MM.1S (cell line): ENCODE results near the gene CSF3R.

ENCODE experiments used
- DNase-seq: peaks from one replicate; pipeline ENCODE4 v3.0.0-alpha.2; 2015
- H2AFZ ChIP-seq: fragments of 300-600 bp; sonication (generic); 2 replicates; pipeline ENCODE4 v1.6.0; 2016; ENCODE audit warnings: antibody characterized with exemption, low read length
- H3F3A ChIP-seq: fragments of 300-600 bp; sonication (generic); 2 replicates; pipeline ENCODE4 v1.6.1; 2016; ENCODE audit warnings: mild to moderate bottlenecking, antibody characterized with exemption, low read length, moderate library complexity, mixed read lengths; ENCODE audit not compliant: insufficient read depth
- H3K27ac ChIP-seq: fragments of 300-600 bp; sonication (generic); 2 replicates; pipeline ENCODE4 v1.5.1; 2016; ENCODE audit warnings: mild to moderate bottlenecking, low read length
- H3K27me3 ChIP-seq: fragments of 300-600 bp; sonication (generic); replicated peaks from 2 replicates; pipeline ENCODE4 v1.6.0; 2016; ENCODE audit warnings: low read length; ENCODE audit not compliant: insufficient read depth
- H3K36me3 ChIP-seq: fragments of 300-600 bp; sonication (generic); replicated peaks from 2 replicates; pipeline ENCODE4 v1.6.1; 2016; ENCODE audit warnings: mild to moderate bottlenecking, low read length, mixed read lengths; ENCODE audit not compliant: insufficient read depth
- H3K4me1 ChIP-seq: fragments of 300-600 bp; sonication (generic); 2 replicates; pipeline ENCODE4 v1.6.1; 2016; ENCODE audit warnings: low read length, mixed read lengths
- H3K4me2 ChIP-seq: fragments of 300-600 bp; sonication (generic); 2 replicates; pipeline ENCODE4 v1.6.0; 2016; ENCODE audit warnings: low read depth, low read length
- H3K4me3 ChIP-seq: fragments of 300-600 bp; sonication (generic); 2 replicates; pipeline ENCODE4 v1.5.1; 2016; ENCODE audit warnings: low read length, mixed read lengths
- H3K79me2 ChIP-seq: fragments of 300-600 bp; sonication (generic); 2 replicates; pipeline ENCODE4 v1.6.1; 2016; ENCODE audit warnings: mixed run types, low read length, mixed read lengths
- H3K9ac ChIP-seq: fragments of 300-600 bp; sonication (generic); 2 replicates; pipeline ENCODE4 v1.6.1; 2016; ENCODE audit warnings: low read length, mixed read lengths
- H3K9me2 ChIP-seq: fragments of 300-600 bp; sonication (generic); replicated peaks from 2 replicates; pipeline ENCODE4 v1.6.1; 2016; ENCODE audit warnings: mild to moderate bottlenecking, low read length, mixed read lengths; ENCODE audit not compliant: insufficient read depth
- H3K9me3 ChIP-seq: fragments of 300-600 bp; sonication (generic); replicated peaks from 2 replicates; pipeline ENCODE4 v1.6.1; 2016; ENCODE audit warnings: mild to moderate bottlenecking, low read length, mixed read lengths; ENCODE audit not compliant: insufficient read depth
- H4K20me1 ChIP-seq: fragments of 300-600 bp; sonication (generic); 2 replicates; pipeline ENCODE4 v1.6.1; 2016; ENCODE audit warnings: mild to moderate bottlenecking, low read length, moderate library complexity, mixed read lengths; ENCODE audit not compliant: insufficient read depth
- CTCF ChIP-seq: fragments of 300-600 bp; sonication (generic); IDR thresholded peaks from 2 replicates; pipeline ENCODE4 v1.5.1; 2016; ENCODE audit warnings: antibody characterized with exemption, low read length, mixed read lengths
- EZH2 ChIP-seq: fragments of 300-600 bp; sonication (generic); optimal IDR thresholded peaks from 2 replicates; pipeline ENCODE3; 2017; ENCODE audit warnings: low read depth, mild to moderate bottlenecking, antibody characterized with exemption, low read length, mixed read lengths
- EZH2phosphoT487 ChIP-seq: fragments of 300-600 bp; sonication (generic); IDR thresholded peaks from 2 replicates; pipeline ENCODE4 v1.6.1; 2018; ENCODE audit warnings: antibody characterized with exemption, low read length

CSF3R gene

GRCh38 chr1:36482724-36483388 is at the start of gene CSF3R:
CSF3R (minus strand) TSS chr1:36482913; CDS start chr1:36479496, 3,417 bp downstream.
- TF ChIP-seq CTCF = no peak
- no peak for TF ChIP-seq EZH2
- TF ChIP-seq EZH2phosphoT487 = no peak
- no peaks in the 10 kb centered on the region for H3K79me2 ChIP-seq
- H3K27me3 ChIP-seq = no peaks in the 10 kb centered on the region; the same call in 1 of the 2 replicates
- H2AFZ ChIP-seq = no peak within 1 kb of the TSS
- H3K4me2 ChIP-seq = no peak within 1 kb of the TSS
- no peaks in the 10 kb centered on the region for H3F3A ChIP-seq
- no peak within 1 kb of the TSS for H3K4me3 ChIP-seq
- no peak for DNase-seq
- no peaks in the 10 kb centered on the region for H3K36me3 ChIP-seq
- H3K4me1 ChIP-seq = no peaks in the 10 kb centered on the region
- H3K9me3 ChIP-seq = no peaks in the 10 kb centered on the region
- no peak within 1 kb of the TSS for H3K9ac ChIP-seq
- H3K9me2 ChIP-seq = no peaks in the 10 kb centered on the region
- no peak within 1 kb of the TSS for H3K27ac ChIP-seq
- no peaks in the 10 kb centered on the region for H4K20me1 ChIP-seq

GRCh38 chr1:36531833-36532232 is 49.1 kb upstream of the CSF3R start:
- no peak for DNase-seq
- H3K36me3 ChIP-seq = no peaks in the 10 kb centered on the region
- no peak for TF ChIP-seq EZH2phosphoT487
- no peaks in the 10 kb centered on the region for H3K9me3 ChIP-seq
- H3K27ac ChIP-seq = no peak overlapping the region
- H3K9me2 ChIP-seq = no peaks in the 10 kb centered on the region
- H2AFZ ChIP-seq = no peak overlapping the region
- H3F3A ChIP-seq = no peaks in the 10 kb centered on the region
- H3K4me1 ChIP-seq = no peaks in the 10 kb centered on the region
- no peaks in the 10 kb centered on the region for H4K20me1 ChIP-seq
- no peak overlapping the region for H3K4me2 ChIP-seq
- H3K4me3 ChIP-seq = no peak overlapping the region
- peaks cover 67% of the 10 kb centered on the region for H3K27me3 ChIP-seq
- H3K79me2 ChIP-seq = no peaks in the 10 kb centered on the region
- H3K9ac ChIP-seq = no peak overlapping the region

- no peaks in the 10 kb centered on the region for H3F3A ChIP-seq
- TF ChIP-seq CTCF = no peak
- TF ChIP-seq EZH2phosphoT487 = no peak
- no peak for TF ChIP-seq EZH2
Observed at GRCh38 chr1:36530791-36531190, 48.1 kb upstream of the CSF3R start.

GRCh38 chr1:36530261-36530660 is 47.5 kb upstream of the CSF3R start:
- H3K4me3 ChIP-seq = no peak overlapping the region
- no peaks in the 10 kb centered on the region for H3K4me1 ChIP-seq

More at GRCh38 chr1:36530791-36531190, 48.1 kb upstream of the CSF3R start:
- H3K27ac ChIP-seq = no peak overlapping the region
- H2AFZ ChIP-seq = no peak overlapping the region
- DNase-seq = no peak
- peaks cover 64% of the 10 kb centered on the region for H3K27me3 ChIP-seq
- no peaks in the 10 kb centered on the region for H3K4me1 ChIP-seq
- H3K9me3 ChIP-seq = no peaks in the 10 kb centered on the region
- no peak overlapping the region for H3K4me3 ChIP-seq
- no peak overlapping the region for H3K9ac ChIP-seq
- H3K9me2 ChIP-seq = no peaks in the 10 kb centered on the region
- no peaks in the 10 kb centered on the region for H3K36me3 ChIP-seq
- no peaks in the 10 kb centered on the region for H4K20me1 ChIP-seq
- no peaks in the 10 kb centered on the region for H3K79me2 ChIP-seq
- H3K4me2 ChIP-seq = no peak overlapping the region

More at GRCh38 chr1:36530261-36530660, 47.5 kb upstream of the CSF3R start:
- Histone ChIP-seq H3K27ac (no peak overlapping the region), H3K9me2 (no peaks in the 10 kb centered on the region), H2AFZ (no peak overlapping the region), H3K79me2 (no peaks in the 10 kb centered on the region), H3K27me3 (peaks cover 64% of the 10 kb centered on the region), H3K4me2 (no peak overlapping the region), H3K9me3 (no peaks in the 10 kb centered on the region), H3F3A (no peaks in the 10 kb centered on the region), H3K36me3 (no peaks in the 10 kb centered on the region), H4K20me1 (no peaks in the 10 kb centered on the region), H3K9ac (no peak overlapping the region)
- DNase-seq = no peak
- TF ChIP-seq EZH2 = no peak
- TF ChIP-seq EZH2phosphoT487 = no peak
- TF ChIP-seq CTCF = no peak
